ENCODE measurements around the gene KLHDC4.

GRCh38 chr16:87766485-87766797, 655 bp upstream of the KLHDC4 start:
- TF ChIP-seq POLR2A (conservative IDR thresholded peaks at IDR 0.05) (no peak), ESRRA (IDR thresholded peaks at IDR 0.05; ENCODE audit: borderline replicate concordance, low read depth) (no peak)
